Measurements from ENCODE around the gene TRAF6.
"Not testable (repeated sequence)": the region's sequence is repeated elsewhere in the genome, so short reads cannot be mapped to it uniquely, and the experiment has no call there.

TRAF6 gene

DNA sequence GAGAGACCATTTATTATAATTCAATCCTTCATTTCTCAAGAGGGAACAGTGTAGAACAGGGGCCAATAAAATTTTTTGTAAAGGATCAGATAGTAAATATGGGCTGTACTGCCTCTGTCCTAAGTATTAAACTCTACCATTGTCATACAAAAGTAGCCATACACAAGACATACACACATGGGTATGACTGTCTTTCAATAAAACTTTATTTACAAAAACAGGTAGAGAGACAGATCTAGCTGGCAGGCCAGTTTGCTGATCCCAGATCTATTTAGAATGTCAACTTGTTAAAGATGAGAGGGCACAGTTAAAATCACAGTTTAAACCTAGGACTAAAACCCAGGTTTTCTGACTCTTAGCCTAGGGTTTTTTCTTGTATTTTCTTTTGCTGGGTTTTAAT, 16.7 kb downstream of the TRAF6 start:
- in situ Hi-C loops (cut with HindIII; ENCODE audit: low sequenced_read_pairs) = no loop called here

DNA sequence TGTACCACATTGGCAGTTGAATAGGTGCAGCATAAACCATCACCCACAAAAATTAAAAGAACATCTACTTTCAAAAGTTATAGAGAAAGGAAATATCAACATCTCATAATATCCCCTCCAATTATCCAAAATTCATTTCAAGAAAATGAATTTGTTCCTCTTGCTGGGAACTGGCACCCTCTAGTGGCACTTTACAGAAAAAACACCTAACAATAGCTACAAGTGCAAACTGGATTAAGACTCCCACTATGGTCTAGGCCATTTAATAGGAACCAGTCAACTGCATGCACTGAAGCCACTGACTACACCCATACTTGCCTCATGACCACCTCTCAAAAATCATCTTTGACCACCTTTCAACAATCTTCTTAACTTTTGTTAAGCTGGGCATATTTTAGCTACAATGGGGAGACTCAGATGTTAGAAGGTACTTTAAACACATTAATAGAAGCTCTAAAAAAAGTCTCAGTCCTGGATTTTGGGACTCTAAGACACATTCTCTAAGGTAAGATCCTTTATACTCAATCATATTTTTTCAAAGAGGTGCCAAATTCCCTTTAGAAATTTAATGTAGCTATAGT, 17.3 kb downstream of the TRAF6 start:
- in situ Hi-C loops (cut with HindIII; ENCODE audit: low sequenced_read_pairs) = no loop called here

- in situ Hi-C loops (cut with HindIII; ENCODE audit: low sequenced_read_pairs) = no loop called here
Measured at GRCh38 chr11:36490026-36490806, 19.9 kb downstream of the TRAF6 start.

- in situ Hi-C loops (cut with HindIII; ENCODE audit: low sequenced_read_pairs) = loop anchor here (5.0 kb wide), 2 partner anchors 66 to 191 kb away; partner anchors contain the start of gene PRR5L
Measured at GRCh38 chr11:36488096-36488495, 22.0 kb downstream of the TRAF6 start.

DNA sequence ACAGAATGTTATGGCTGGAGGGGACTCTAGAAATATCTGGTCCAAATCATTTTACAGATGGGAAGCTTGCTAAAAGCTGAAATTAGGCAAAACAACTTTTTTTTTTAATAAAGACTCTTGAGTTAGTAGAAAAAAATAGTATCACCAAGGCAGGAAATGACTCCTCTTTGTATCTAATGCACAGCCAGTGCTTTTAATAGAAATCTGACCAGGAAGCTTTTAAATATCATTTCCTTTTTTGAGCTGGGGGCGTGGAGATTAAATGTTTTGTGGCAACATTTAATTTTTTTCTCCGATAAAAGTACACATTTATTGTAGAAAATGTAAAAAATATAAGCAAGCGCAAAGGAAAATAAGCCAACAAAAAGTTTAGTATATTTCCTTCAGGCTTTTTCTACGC, 22.5 kb downstream of the TRAF6 start:
- in situ Hi-C loops (cut with HindIII; ENCODE audit: low sequenced_read_pairs) = loop anchor here (5.0 kb wide), 2 partner anchors 65 to 190 kb away; partner anchors contain the start of gene PRR5L

GRCh38 chr11:36485298-36486002, 24.6 kb downstream of the TRAF6 start:
- in situ Hi-C loops (cut with HindIII; ENCODE audit: low sequenced_read_pairs) = loop anchor here (5.0 kb wide), 2 partner anchors 63 to 188 kb away; partner anchors contain the start of gene PRR5L

- in situ Hi-C loops (cut with HindIII; ENCODE audit: low sequenced_read_pairs) = not testable (repeated sequence)
Measured at GRCh38 chr11:36483042-36483441, 27.0 kb downstream of the TRAF6 start.

DNA sequence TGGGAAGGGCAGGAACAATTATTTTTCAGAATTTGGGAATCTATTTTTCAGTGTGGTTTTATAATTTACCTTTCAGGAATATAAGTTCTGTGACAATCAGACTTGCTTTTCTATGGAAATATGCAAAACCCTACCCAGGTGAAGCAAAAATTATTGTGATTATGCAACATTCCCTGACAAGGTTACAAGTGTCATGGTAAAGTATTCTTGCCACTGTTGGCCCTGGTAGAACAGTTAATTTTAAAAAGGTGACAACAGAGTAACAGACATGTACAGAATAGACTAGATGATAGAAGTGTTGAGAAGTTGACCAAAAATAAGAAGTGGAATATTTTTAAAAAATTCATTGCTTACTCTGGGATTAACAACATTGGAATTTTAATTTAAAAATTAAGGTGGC, 29.2 kb downstream of the TRAF6 start:
- in situ Hi-C loops (cut with HindIII; ENCODE audit: low sequenced_read_pairs) = no loop called here

GRCh38 chr11:36478700-36479329, 31.3 kb downstream of the TRAF6 start:
- in situ Hi-C loops (cut with HindIII; ENCODE audit: low sequenced_read_pairs) = no loop called here

- in situ Hi-C loops (cut with HindIII; ENCODE audit: low sequenced_read_pairs) = no loop called here
Measured at GRCh38 chr11:36475192-36475591, 34.9 kb downstream of the TRAF6 start.

GRCh38 chr11:36471577-36471976, 38.5 kb downstream of the TRAF6 start:
- in situ Hi-C loops (cut with HindIII; ENCODE audit: low sequenced_read_pairs) = loop anchor here (5.0 kb wide), 1 partner anchor 89 kb away; no protein-coding TSS in a partner anchor

DNA sequence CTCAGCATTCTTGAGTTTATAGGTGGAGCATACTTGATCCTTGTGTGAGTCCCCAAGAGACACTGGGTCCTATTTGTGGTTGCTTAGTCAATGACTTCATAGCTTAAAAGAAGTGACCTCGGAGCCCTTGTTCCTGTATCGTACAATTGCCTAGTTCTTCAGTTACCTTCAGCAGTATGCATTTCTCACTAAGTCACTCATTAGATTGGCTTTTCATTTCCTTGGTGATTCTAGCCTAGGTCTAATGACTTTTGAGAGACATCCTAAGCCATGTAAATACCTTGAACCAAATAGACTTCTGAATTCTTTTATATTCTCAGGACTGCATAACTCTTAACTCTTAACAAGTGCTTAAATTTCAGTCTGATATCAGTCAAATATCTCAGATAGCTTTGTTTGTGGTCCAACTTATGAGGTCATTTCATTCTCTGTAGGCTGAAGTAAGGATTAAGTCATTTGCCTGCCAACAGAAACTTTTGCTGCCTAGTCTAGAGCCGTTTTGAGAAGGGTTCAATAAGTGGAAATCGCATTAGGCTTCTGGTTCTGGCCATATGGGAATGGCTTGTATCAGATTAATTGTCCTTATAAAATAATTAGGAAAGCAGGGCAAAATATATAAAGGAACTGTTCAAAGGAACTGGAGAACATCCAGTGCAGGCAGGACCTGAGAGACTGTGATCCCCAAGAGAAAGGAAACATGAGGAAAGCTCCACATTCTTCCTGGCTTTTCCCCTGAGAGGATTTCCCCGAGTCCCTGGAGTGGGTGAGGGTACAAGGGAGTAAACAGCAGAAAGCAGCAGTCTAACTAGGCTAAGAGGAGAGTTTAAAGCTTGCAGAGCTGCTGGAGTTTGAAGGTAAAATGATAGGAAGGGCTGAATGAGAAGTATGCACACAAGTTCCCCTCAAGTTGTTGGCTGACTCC, 39.9 kb downstream of the TRAF6 start:
- in situ Hi-C loops (cut with HindIII; ENCODE audit: low sequenced_read_pairs) = loop anchor here (5.0 kb wide), 1 partner anchor 88 kb away; no protein-coding TSS in a partner anchor

DNA sequence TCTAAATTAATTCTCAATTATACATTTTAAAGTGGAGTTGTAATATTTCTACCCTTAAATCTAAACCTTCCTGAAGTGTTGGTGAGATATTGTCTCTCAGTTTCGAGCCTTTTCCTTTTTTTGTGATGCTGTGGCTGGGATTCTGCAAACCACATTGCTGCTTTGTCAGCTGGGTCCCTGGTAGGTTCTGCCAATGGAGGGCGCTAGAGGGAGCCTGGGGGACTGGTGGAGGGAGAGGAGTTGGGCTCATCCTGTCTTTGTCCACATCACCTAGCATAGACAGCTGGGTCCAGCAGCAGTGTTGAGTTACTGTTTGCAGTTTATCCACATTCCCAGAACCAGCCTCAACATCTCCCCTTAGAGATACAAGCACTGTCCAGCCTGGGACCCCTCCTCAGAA, 41.0 kb downstream of the TRAF6 start:
- in situ Hi-C loops (cut with HindIII; ENCODE audit: low sequenced_read_pairs) = no loop called here

GRCh38 chr11:36467916-36468315, 42.2 kb downstream of the TRAF6 start:
- in situ Hi-C loops (cut with HindIII; ENCODE audit: low sequenced_read_pairs) = no loop called here

DNA sequence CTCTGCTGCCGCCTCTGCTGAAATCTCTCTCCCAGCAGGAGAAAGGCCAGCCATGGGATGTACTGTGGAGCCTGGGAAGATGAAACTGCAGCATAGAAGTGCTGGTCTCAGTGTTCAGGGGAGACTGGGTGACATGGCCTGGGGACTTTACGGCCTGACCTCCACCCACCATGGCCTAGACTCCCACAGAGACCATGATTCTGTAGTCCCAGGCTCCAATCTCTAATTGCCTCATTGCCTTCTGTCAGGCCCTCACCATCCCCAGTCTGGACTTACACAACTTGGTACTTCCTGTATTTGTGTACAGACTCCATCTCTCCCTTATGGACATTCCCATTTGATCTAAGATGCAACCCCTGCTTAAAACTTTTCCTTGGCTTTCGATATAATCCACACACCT, 43.1 kb downstream of the TRAF6 start:
- in situ Hi-C loops (cut with HindIII; ENCODE audit: low sequenced_read_pairs) = no loop called here

GRCh38 chr11:36465449-36466163, 44.5 kb downstream of the TRAF6 start:
- in situ Hi-C loops (cut with HindIII; ENCODE audit: low sequenced_read_pairs) = no loop called here

DNA sequence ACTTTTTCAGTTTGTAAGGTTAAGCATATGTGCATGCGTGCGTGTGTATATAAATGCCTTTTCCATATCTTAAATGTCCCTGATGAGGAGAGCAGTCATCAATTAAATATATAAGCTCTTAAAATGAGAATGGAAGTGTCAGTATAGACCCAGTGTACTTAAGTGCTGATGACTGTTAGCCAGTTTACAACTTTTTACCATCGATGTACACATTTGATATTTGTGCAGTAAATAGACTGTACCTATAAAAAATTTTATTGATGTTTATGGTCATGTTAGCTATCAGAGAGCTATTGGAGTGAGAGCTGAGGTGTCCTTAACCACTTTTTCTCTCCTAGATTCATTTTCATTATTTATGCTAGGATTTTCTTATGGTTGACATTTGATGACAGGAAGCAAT, 45.4 kb downstream of the TRAF6 start:
- in situ Hi-C loops (cut with HindIII; ENCODE audit: low sequenced_read_pairs) = no loop called here

GRCh38 chr11:36463781-36464180, 46.3 kb downstream of the TRAF6 start:
- in situ Hi-C loops (cut with HindIII; ENCODE audit: low sequenced_read_pairs) = no loop called here

DNA sequence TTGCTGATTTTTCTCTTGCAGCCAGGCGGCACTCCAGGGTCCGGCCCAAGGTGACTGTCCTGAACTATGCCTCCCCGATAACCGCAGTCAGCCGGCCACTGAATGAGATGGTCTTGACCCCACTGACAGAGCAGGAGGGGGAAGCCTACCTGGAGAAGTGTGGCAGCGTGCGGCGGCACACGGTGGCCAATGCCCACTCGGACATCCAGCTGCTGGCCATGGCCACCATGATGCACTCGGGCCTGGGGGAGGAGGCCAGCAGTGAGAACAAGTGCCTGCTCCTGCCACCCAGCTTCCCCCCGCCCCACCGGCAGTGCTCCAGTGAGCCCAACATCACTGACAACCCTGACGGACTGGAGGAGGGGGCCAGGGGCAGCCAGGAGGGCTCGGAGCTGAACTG, 47.8 kb downstream of the TRAF6 start:
- in situ Hi-C loops (cut with HindIII; ENCODE audit: low sequenced_read_pairs) = no loop called here
